Stimulated activated CD4-positive, alpha-beta T cell treated with anti-CD3 and anti-CD28 coated beads, Interleukin-12 subunit alpha, Interleukin-12 subunit beta, amount 100 ng/mL, for 24 hours (primary cell): Measurements from ENCODE around the gene UST.
"Not testable (repeated sequence)": the region's sequence is repeated elsewhere in the genome, so short reads cannot be mapped to it uniquely, and the experiment has no call there.

Experiments used
- DNase-seq, 2 experiments: peaks; one replicate each; pipeline ENCODE4 v3.0.0-alpha.2; 2020; ENCODE audit warnings: low read depth in 2 of 2

Gene UST

DNA sequence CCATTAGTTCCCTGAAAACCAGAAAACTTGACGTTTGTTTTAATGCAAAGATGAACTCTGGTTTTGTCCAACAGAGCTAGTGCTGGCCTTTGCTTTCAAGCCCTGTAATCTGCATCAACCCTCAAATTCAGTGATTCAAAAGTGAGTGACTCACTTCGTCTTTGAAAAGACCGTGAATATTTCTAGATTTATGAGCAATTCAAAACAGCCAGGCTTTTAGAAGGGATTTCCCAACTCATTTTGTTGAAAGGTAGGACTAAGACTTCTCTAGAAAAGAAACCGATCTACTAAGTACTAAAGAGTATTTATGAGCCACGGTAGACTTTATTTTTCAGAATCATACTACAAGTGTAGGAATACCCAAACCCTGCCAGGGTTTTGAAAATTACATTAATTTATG is 121.5 kb downstream of the UST start:
- DNase-seq = no peak

- no peak for DNase-seq
These were observed 122.1 kb downstream of the UST start for GRCh38 chr6:148868901-148869300.

DNA sequence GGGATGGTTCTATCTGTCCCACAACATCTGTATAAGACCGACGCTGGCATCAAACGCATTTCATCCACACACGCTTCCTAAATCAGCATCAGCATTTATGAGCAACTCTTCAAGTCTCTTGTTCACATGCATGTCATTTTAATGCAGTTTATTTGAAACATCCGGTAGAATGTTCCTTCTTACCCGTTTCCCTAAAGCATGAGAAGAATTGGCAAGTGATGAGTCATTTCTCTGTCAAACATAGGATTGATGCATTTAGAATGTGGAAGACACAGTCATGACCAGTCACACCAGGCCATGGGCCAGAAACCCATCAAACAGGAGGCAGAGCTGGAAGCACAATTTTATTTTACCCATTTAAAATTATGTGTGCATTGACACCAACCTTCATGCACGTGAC is 122.8 kb downstream of the UST start:
- DNase-seq = no peak

DNA sequence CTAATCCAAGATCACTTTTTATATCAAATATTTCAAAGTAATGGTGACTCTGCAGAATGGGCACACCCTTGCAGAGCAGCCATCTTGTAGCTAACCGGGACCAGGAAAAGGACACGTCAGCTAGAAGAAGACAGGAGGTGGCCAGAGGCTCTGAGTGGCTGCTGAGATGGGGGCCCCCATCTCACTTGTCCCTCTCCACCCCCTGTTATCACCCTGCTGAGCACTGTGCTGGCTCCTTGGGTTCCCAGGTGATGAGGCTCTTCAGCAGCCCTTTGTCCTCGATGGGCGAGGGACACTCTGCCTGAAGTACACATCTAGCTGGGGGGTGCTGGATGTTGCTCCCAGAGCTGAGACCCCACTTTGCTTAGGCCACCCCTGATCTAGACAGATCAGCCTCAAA is 126.3 kb downstream of the UST start:
- DNase-seq = no peak

GRCh38 chr6:148873868-148874267 is 127.0 kb downstream of the UST start:
- no peak for DNase-seq

- DNase-seq = no peak
These were observed 128.0 kb downstream of the UST start for GRCh38 chr6:148874698-148875293.

DNA sequence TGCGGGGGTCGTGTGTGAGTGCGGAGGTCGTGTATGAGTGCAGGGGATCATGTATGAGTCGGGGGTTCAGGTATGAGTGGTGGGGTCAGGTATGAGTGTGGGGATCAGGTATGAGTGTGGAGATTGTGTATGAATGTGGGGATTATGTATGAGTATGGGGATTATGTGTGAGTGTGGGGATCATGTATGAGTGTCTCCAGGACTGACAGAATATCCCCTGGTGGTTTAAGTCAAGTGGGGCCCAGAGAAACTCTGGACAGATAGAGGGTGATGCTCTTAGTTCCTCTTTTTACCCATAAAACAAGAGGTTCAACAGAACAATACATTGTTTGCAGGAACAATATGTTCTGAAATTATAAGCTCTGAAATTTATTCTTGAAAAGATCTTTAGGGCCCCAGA is 131.9 kb downstream of the UST start:
- DNase-seq = no peak

GRCh38 chr6:148880742-148881141 is 133.9 kb downstream of the UST start:
- DNase-seq = not testable (repeated sequence)

GRCh38 chr6:148881593-148882311 is 134.9 kb downstream of the UST start:
- no peak for DNase-seq

DNA sequence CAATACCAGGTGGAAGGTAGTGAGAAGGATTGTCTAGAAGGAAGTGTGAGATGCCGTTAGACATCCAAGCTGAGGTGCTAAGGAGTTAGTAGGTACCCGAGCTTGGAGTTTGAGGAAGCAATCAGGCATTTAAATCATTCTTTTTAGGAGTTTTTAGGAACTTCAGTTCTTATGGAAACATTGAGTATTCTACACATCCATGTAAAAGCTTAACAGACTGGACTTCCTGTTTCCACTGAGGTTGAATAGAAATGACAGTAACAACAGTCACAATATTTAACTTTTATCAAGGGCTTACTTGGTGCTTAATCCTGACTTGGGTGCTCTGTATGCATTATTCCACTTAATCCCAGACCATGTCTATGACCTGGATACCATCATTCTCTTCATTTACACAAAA is 136.4 kb downstream of the UST start:
- no peak for DNase-seq

GRCh38 chr6:148884461-148884860 is 137.6 kb downstream of the UST start:
- DNase-seq = no peak

DNA sequence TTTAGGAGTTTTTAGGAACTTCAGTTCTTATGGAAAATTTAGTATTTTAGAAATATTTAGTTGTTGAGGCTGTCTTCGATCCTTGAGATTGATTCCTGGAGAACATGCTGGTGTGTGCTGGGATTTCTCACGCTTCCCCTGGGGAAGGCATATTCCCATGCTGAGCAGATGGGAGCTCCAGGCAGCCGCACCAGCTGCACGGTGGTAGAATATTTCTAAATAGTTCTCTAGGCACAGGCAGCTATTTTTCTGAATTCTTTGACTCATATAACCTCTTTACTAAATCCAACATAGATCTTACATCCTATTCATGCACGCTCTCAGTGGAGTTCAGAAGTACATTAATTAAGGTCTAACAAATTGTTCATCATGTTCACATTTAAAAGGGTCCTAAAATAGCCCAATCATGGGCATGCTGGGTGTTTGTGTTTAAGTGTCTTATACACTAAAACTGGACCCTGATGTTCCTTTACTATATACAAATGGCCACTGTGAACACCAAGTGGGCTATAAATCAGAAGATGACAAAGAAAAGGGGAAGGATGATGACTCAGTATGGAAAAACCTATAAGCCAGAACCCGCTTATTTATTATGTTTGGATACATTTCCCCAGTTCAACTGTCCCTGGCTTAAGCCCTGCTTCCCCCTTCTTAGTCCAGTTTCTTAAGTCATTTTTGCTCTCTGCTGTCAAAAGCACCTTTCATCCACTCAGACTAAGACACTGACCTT is 138.5 kb downstream of the UST start:
- DNase-seq = no peak

GRCh38 chr6:148885925-148886845 is 139.4 kb downstream of the UST start:
- DNase-seq = no peak

DNA sequence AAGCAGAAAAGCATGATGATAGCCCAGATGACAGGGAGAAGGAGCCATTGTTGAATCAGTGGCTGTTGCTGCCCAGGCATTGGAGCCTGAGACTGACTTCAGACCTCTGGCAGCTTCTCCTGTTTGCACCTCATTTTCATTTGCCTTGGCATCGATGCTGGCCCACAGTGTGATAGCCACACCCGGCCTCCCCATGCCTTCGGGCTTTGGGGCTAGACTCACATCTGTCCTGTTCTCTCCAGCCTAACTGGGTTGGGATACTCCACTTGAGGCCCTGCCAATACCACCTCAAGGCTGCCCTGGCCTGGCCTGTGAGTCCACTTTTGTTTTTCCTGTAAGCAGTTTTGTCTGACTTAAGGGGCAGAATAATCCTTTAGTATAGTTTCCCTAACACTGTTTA is 140.4 kb downstream of the UST start:
- no peak for DNase-seq

- DNase-seq = no peak
These were observed 142.0 kb downstream of the UST start for GRCh38 chr6:148888856-148889255.

DNA sequence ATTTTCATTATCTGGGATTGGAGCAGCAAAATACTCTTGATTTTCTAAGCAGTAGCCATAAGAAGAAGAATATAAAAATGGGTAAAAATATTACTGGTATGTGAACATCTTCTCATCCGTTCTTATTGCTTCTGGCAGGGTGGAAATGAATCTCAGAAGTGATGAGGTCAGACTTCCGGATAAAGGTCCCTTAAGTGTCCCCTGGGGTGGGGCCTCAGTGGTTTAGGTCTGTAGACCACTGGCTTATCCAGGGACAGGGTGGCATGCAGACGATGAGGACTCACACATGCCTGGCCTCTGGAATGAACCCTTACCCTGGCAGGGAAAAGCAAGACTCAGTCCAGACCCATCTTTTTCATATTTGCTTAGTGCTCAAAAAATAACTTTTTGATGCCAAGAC is 143.3 kb downstream of the UST start:
- no peak for DNase-seq

GRCh38 chr6:148890652-148891404 is 144.0 kb downstream of the UST start:
- DNase-seq = no peak

DNA sequence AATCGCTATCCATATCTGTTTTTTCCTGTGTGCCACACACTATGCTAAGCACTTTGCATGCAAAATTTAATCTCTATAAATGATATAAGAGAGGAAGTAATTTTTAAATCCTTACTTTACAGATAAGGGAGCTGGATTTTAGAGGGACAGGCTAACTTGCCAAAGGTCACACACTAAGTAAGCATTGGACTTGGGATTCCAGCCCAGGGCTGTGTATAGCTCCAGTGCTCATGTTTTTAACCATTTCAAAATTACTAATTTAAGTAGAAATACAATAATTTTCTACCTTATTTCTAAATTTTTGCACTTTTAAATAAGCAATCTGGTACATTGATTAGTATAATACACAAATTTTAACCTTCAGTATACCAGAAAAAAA is 144.6 kb downstream of the UST start:
- DNase-seq = no peak

GRCh38 chr6:148892247-148892646 is 145.4 kb downstream of the UST start:
- DNase-seq = no peak

- DNase-seq = no peak
These were observed 146.2 kb downstream of the UST start for GRCh38 chr6:148893073-148893472.

GRCh38 chr6:148893481-148893880 is 146.7 kb downstream of the UST start:
- no peak for DNase-seq
